HL-60 (cell line): ENCODE measurements around the gene NKX2-3.

ENCODE experiments used
- REST ChIP-seq: IDR thresholded peaks from 2 replicates; pipeline ENCODE4 v1.6.1; 2012; ENCODE audit warnings: low read depth; ENCODE audit not compliant: insufficient replicate concordance
- TF ChIP-seq, protein P1 (sequence below): IDR thresholded peaks from one replicate; pipeline ENCODE4 v1.5.1; 2011; ENCODE audit warnings: low read length, control low read depth, inconsistent platforms; ENCODE audit not compliant: insufficient read depth

- TF ChIP-seq, protein P1, sequence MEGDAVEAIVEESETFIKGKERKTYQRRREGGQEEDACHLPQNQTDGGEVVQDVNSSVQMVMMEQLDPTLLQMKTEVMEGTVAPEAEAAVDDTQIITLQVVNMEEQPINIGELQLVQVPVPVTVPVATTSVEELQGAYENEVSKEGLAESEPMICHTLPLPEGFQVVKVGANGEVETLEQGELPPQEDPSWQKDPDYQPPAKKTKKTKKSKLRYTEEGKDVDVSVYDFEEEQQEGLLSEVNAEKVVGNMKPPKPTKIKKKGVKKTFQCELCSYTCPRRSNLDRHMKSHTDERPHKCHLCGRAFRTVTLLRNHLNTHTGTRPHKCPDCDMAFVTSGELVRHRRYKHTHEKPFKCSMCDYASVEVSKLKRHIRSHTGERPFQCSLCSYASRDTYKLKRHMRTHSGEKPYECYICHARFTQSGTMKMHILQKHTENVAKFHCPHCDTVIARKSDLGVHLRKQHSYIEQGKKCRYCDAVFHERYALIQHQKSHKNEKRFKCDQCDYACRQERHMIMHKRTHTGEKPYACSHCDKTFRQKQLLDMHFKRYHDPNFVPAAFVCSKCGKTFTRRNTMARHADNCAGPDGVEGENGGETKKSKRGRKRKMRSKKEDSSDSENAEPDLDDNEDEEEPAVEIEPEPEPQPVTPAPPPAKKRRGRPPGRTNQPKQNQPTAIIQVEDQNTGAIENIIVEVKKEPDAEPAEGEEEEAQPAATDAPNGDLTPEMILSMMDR, result no peak
- TF ChIP-seq REST, result no peak
These were observed 47.8 kb upstream of the NKX2-3 start for GRCh38 chr10:99484626-99485581.
